CD1c-positive myeloid dendritic cell (primary cell): Measurements from ENCODE around the gene SATB1.

ENCODE experiments used
- DNase-seq: peaks from one replicate; pipeline ENCODE4 v3.0.0-alpha.2; 2016; ENCODE audit errors: extremely low spot score

SATB1 gene

GRCh38 chr3:18401300-18401961 is 23.7 kb downstream of the SATB1 start:
- DNase-seq: no peak

GRCh38 chr3:18398448-18398847 is 26.7 kb downstream of the SATB1 start:
- DNase-seq: no peak

GRCh38 chr3:18396428-18396827 is 28.7 kb downstream of the SATB1 start:
- no peak for DNase-seq

- DNase-seq: no peak
Observed at GRCh38 chr3:18394384-18394995, 30.6 kb downstream of the SATB1 start.

- no peak for DNase-seq
Observed at GRCh38 chr3:18393906-18394305, 31.2 kb downstream of the SATB1 start.

- DNase-seq: no peak
Observed at GRCh38 chr3:18390024-18390660, 35.0 kb downstream of the SATB1 start.

- DNase-seq: peak; percentile 43
Observed at GRCh38 chr3:18389108-18389733, 35.9 kb downstream of the SATB1 start.

GRCh38 chr3:18386274-18386890 is 38.8 kb downstream of the SATB1 start:
- no peak for DNase-seq

- no peak for DNase-seq
Observed at GRCh38 chr3:18385706-18386105, 39.4 kb downstream of the SATB1 start.

- no peak for DNase-seq
Observed at GRCh38 chr3:18382760-18383369, 42.3 kb downstream of the SATB1 start.

GRCh38 chr3:18379647-18380046 is 45.5 kb downstream of the SATB1 start:
- DNase-seq: no peak

- DNase-seq: no peak
Observed at GRCh38 chr3:18378218-18378617, 46.9 kb downstream of the SATB1 start.

GRCh38 chr3:18376682-18377081 is 48.5 kb downstream of the SATB1 start:
- no peak for DNase-seq

- DNase-seq: no peak
Observed at GRCh38 chr3:18372786-18373405, 52.2 kb downstream of the SATB1 start.

GRCh38 chr3:18370672-18371071 is 54.5 kb downstream of the SATB1 start:
- no peak for DNase-seq

GRCh38 chr3:18369551-18370185 is 55.5 kb downstream of the SATB1 start:
- DNase-seq: no peak

GRCh38 chr3:18366258-18366657 is 58.9 kb downstream of the SATB1 start:
- DNase-seq: no peak

- DNase-seq: no peak
Observed at GRCh38 chr3:18363338-18363737, 61.8 kb downstream of the SATB1 start.

- DNase-seq: no peak
Observed at GRCh38 chr3:18357747-18358146, 67.4 kb downstream of the SATB1 start.

GRCh38 chr3:18355832-18356231 is 69.3 kb downstream of the SATB1 start:
- DNase-seq: no peak

GRCh38 chr3:18354701-18355100 is 70.4 kb downstream of the SATB1 start:
- no peak for DNase-seq
